Ecto neural progenitor cell (in vitro differentiated cells): ENCODE results near the gene TDRD7.

Experiments
- DNase-seq: peaks from one replicate; pipeline ENCODE4 v3.0.0-alpha.2; 2018; ENCODE audit warnings: low spot score

The TDRD7 gene

GRCh38 chr9:97527626-97528528, 116.0 kb downstream of the TDRD7 start:
- no peak for DNase-seq

GRCh38 chr9:97528529-97529230, 116.8 kb downstream of the TDRD7 start:
- DNase-seq: peak; percentile 53

- no peak for DNase-seq
Measured at GRCh38 chr9:97529363-97530076, 117.6 kb downstream of the TDRD7 start.

- no peak for DNase-seq
Measured at GRCh38 chr9:97531888-97532376, 120.0 kb downstream of the TDRD7 start.

GRCh38 chr9:97534185-97534584, 122.3 kb downstream of the TDRD7 start:
- DNase-seq: no peak

- no peak for DNase-seq
Measured at GRCh38 chr9:97534961-97535594, 123.2 kb downstream of the TDRD7 start.

GRCh38 chr9:97535771-97536170, 123.9 kb downstream of the TDRD7 start:
- DNase-seq: no peak

GRCh38 chr9:97536480-97536879, 124.6 kb downstream of the TDRD7 start:
- DNase-seq: no peak

GRCh38 chr9:97543561-97543960, 131.7 kb downstream of the TDRD7 start:
- DNase-seq: no peak

- DNase-seq: no peak
Measured at GRCh38 chr9:97545486-97545885, 133.6 kb downstream of the TDRD7 start.
